HepG2 (cell line): ENCODE data around the gene GOLGA8N. TPM values are rescaled to one million over a fixed set of nuclear protein-coding genes. Genes with fewer than 3 reads are reported as not detected.
"Not testable (repeated sequence)": the region's sequence is repeated elsewhere in the genome, so short reads cannot be mapped to it uniquely, and the experiment has no call there.

Source experiments
- ATAC-seq: fragments of 200-7000 bp; cut with Tn5 transposase; 3 replicates; pipeline ENCODE4 v1.9.1; 2020; ENCODE audit warnings: mild to moderate bottlenecking, moderate library complexity
- BruUV-seq: library from RNA; stranded (reverse); fragments of 400-500 nt; replicated peaks from 2 replicates; lab custom pipeline; 2021; lab: Mats Ljungman, UMichigan
- CTCF ChIA-PET: fragments of 300-600 bp; formaldehyde crosslinking; extraction: SDS; loops from one replicate; lab custom pipeline; 2021; ENCODE audit warnings: low total read pairs, inconsistent platforms, low intra/inter-chr PET ratio; lab: Yijun Ruan, JAX
- POLR2A ChIA-PET: fragments of 350-600 bp; sonication (Branson Sonifier 250); formaldehyde crosslinking; loops from one replicate; lab custom pipeline; 2020; ENCODE audit warnings: antibody characterized with exemption, inconsistent platforms; lab: Yijun Ruan, JAX
- DNase-seq: peaks from one replicate; pipeline ENCODE4 v3.0.0-alpha.2; 2015; ENCODE audit warnings: low spot score
- FAIRE-seq: peaks from 3 replicates; lab custom pipeline; 2011; peaks lifted over from hg19 to GRCh38; lab: Jason Lieb, UNC
- H2AFZ ChIP-seq: one replicate; pipeline ENCODE4 v1.6.1; 2011; ENCODE audit warnings: low read length, inconsistent platforms
- H3K27ac ChIP-seq: fragments of 300-600 bp; 3 replicates; pipeline ENCODE4 v1.8.0; 2011; ENCODE audit warnings: mixed run types, mild to moderate bottlenecking, mixed read lengths, low read length, inconsistent platforms; ENCODE audit not compliant: insufficient read depth; ENCODE audit errors: extremely low read length
- H3K27me3 ChIP-seq, 2 experiments: fragments of 200-600 bp in 1 of 2; 2 replicates in 1 of 2; 3 replicates in 1 of 2; pipeline versions ENCODE4 v1.6.0 to v1.8.0; 2011; ENCODE audit warnings: low read length in 2 of 2, mild to moderate bottlenecking in 2 of 2, moderate library complexity in 2 of 2, inconsistent platforms in 1 of 2; ENCODE audit not compliant: insufficient read depth in 2 of 2, control insufficient read depth in 1 of 2
- H3K36me3 ChIP-seq, 2 experiments: fragments of 200-600 bp in 1 of 2; replicated peaks in 1 of 2; 2 replicates in 1 of 2; 3 replicates in 1 of 2; pipeline versions ENCODE4 v1.5.1 to v1.8.0; 2011; ENCODE audit warnings: low read length in 2 of 2, inconsistent platforms in 1 of 2; ENCODE audit not compliant: insufficient read depth in 2 of 2, control insufficient read depth in 1 of 2
- H3K4me1 ChIP-seq: 2 replicates; pipeline ENCODE4 v1.5.1; 2012; ENCODE audit warnings: low read length, inconsistent platforms; ENCODE audit not compliant: insufficient read depth
- H3K4me2 ChIP-seq: 2 replicates; pipeline ENCODE4 v1.6.0; 2011; ENCODE audit warnings: low read depth, low read length, inconsistent platforms
- H3K4me3 ChIP-seq, 3 experiments: fragments of 200-600 bp in 1 of 3; sonication (generic), shearing (Covaris generic) in 1 of 3; replicated peaks in 1 of 3; 2 replicates each; pipeline ENCODE4 v1.5.1; 2011 to 2016; ENCODE audit warnings: low read length in 3 of 3, inconsistent platforms in 2 of 3, low read depth in 2 of 3, mild to moderate bottlenecking in 2 of 3, control low read depth in 1 of 3, mixed read lengths in 1 of 3; ENCODE audit not compliant: insufficient read depth in 1 of 3
- H3K79me2 ChIP-seq: one replicate; pipeline ENCODE4 v1.6.1; 2011; ENCODE audit warnings: low read length, inconsistent platforms; ENCODE audit not compliant: insufficient read depth
- H3K9ac ChIP-seq: 2 replicates; pipeline ENCODE4 v1.6.0; 2011; ENCODE audit warnings: mild to moderate bottlenecking, low read depth, low read length, inconsistent platforms; ENCODE audit not compliant: insufficient read depth
- H3K9me3 ChIP-seq: 2 replicates; pipeline ENCODE4 v1.5.1; 2012; ENCODE audit warnings: mild to moderate bottlenecking, low read length
- H4K20me1 ChIP-seq: 2 replicates; pipeline ENCODE4 v1.6.0; 2011; ENCODE audit warnings: inconsistent platforms, mild to moderate bottlenecking, low read length, moderate library complexity; ENCODE audit not compliant: insufficient read depth
- STAG1 ChIP-seq: sonication (generic); formaldehyde crosslinking; IDR thresholded peaks from 2 replicates; pipeline ENCODE4 v1.4.0; 2020; ENCODE audit warnings: missing genetic modification reagents
- WGBS: methylation state at CpG from one replicate; pipeline ENCODE4 v1.1.6; 2017; ENCODE audit warnings: low lambda C conversion rate; 5-methylcytosine and 5-hydroxymethylcytosine counted together
- in situ Hi-C: cut with HindIII; loops from 2 replicates; pipeline ENCODE4 v1.10.0; 2017; ENCODE audit warnings: low pct_unique_long_range_greater_than_20kb; ENCODE audit not compliant: extremely low pct_ligation_motif_present
- intact Hi-C: fragments of 100-400 bp; cut with micrococcal nuclease; formaldehyde crosslinking; loops from one replicate; pipeline ENCODE4 v1.10.0; 2022; ENCODE audit not compliant: unreplicated experiment
- polyA plus RNA-seq, 8 experiments: library from polyadenylated mRNA; depleted of rRNA in 3 of 8; stranded (reverse) in 7 of 8; unstranded in 1 of 8; fragments of >200 nt; fragmentation: Illumina TruSeq in 4 of 8; extraction: Trizol in 4 of 8; gene quantifications; 2 replicates each; pipeline versions ENCODE4 v1.2.1 to v1.2.3, GENCODE V29; 2011 to 2016; ENCODE audit warnings: low read depth in 4 of 8, missing spikeins in 1 of 8, mixed read lengths in 1 of 8; ENCODE audit not compliant: insufficient read depth in 1 of 8
- total RNA-seq, 5 experiments: library from RNA; depleted of rRNA; stranded (reverse); fragments of >200 nt; fragmentation: Illumina TruSeq; extraction: Trizol; gene quantifications; 2 replicates each; pipeline ENCODE4 v1.2.3, GENCODE V29; 2016; ENCODE audit warnings: low read depth in 1 of 5

Gene GOLGA8N
- total and polyA plus RNA-seq, 2 of the 13 experiments (the other 11 are each of a cell fraction or from before 2014, with no cell fraction given), result 0.66 to 2.1 TPM

GRCh38 chr15:32585844-32586243 is 7.4 kb upstream of the GOLGA8N start:
- intact Hi-C loops, POLR2A ChIA-PET, H2AFZ ChIP-seq, H3K36me3 ChIP-seq, CTCF ChIA-PET, H3K27me3 ChIP-seq, H3K79me2 ChIP-seq, ATAC-seq, H3K4me1 ChIP-seq, H3K9me3 ChIP-seq, H3K4me3 ChIP-seq, H3K27ac ChIP-seq, H4K20me1 ChIP-seq, FAIRE-seq, in situ Hi-C loops, DNase-seq, H3K4me2 ChIP-seq, BruUV-seq, H3K9ac ChIP-seq: not testable (repeated sequence)
- 28% methylated on average over 2 of the region's 4 CpGs for WGBS

- H3K9me3 ChIP-seq, H3K4me2 ChIP-seq, H3K79me2 ChIP-seq, H4K20me1 ChIP-seq, H3K4me3 ChIP-seq, in situ Hi-C loops, intact Hi-C loops, BruUV-seq, H3K27me3 ChIP-seq, POLR2A ChIA-PET, H3K9ac ChIP-seq, H3K4me1 ChIP-seq, FAIRE-seq, H3K36me3 ChIP-seq, ATAC-seq, H3K27ac ChIP-seq, CTCF ChIA-PET, H2AFZ ChIP-seq: not testable (repeated sequence)
- DNase-seq, result peak; percentile 3
- 90% methylated on average over 2 of the region's 2 CpGs for WGBS
These were observed 16.3 kb downstream of the GOLGA8N start for GRCh38 chr15:32609518-32609917.

- POLR2A ChIA-PET, H3K4me2 ChIP-seq, H3K9ac ChIP-seq, intact Hi-C loops, H4K20me1 ChIP-seq, H3K27me3 ChIP-seq, H2AFZ ChIP-seq, H3K4me3 ChIP-seq, CTCF ChIA-PET, H3K4me1 ChIP-seq, in situ Hi-C loops, H3K27ac ChIP-seq, H3K79me2 ChIP-seq, H3K9me3 ChIP-seq, BruUV-seq, H3K36me3 ChIP-seq: not testable (repeated sequence)
- DNase-seq, result peak; percentile 28
- peak; percentile 31; the same call in 2 of the 3 replicates for ATAC-seq
- TF ChIP-seq STAG1 (CRISPR knock-in tag), result peak; percentile 40; the same call in 1 of the 2 replicates
- 0% methylated on average over 1 of the region's 3 CpGs for WGBS
- peak; percentile 40 for FAIRE-seq
These were observed 17.5 kb downstream of the GOLGA8N start for GRCh38 chr15:32610719-32611118.
